GM12878 (cell line): ENCODE measurements around the gene SLC24A4. TPM values are rescaled to one million over a fixed set of nuclear protein-coding genes. Genes with fewer than 3 reads are reported as not detected.

Experiments
- ATAC-seq: fragments of 200-7000 bp; cut with Tn5 transposase; 3 replicates; pipeline ENCODE4 v1.9.1; 2020; ENCODE audit warnings: mild to moderate bottlenecking, moderate library complexity
- BruUV-seq: library from RNA; stranded (reverse); fragments of 400-500 nt; replicated peaks from 2 replicates; lab custom pipeline; 2021; lab: Mats Ljungman, UMichigan
- CTCF ChIA-PET: fragments of 300-600 bp; sonication (Branson Sonifier 250); formaldehyde crosslinking; extraction: SDS; loops from one replicate; lab custom pipeline; 2021; ENCODE audit warnings: inconsistent platforms; lab: Yijun Ruan, JAX
- POLR2A ChIA-PET: fragments of 350-600 bp; formaldehyde crosslinking; extraction: SDS; loops from one replicate; lab custom pipeline; 2021; ENCODE audit warnings: inconsistent platforms; lab: Charles Lee
- RAD21 ChIA-PET: fragments of 300-600 bp; sonication (Branson Sonifier 250); formaldehyde crosslinking; loops from one replicate; lab custom pipeline; 2023; ENCODE audit warnings: antibody characterized with exemption; ENCODE audit not compliant: unreplicated experiment; lab: Charles Lee
- SMC1A ChIA-PET: fragments of 300-600 bp; sonication (Branson Sonifier 250); formaldehyde crosslinking; loops from one replicate; lab custom pipeline; 2023; ENCODE audit not compliant: unreplicated experiment, uncharacterized antibody; lab: Charles Lee
- DNase-seq: peaks from one replicate; pipeline ENCODE4 v3.0.0-alpha.2; 2011; ENCODE audit warnings: low read depth, low spot score
- FAIRE-seq: peaks from 3 replicates; lab custom pipeline; 2011; peaks lifted over from hg19 to GRCh38; lab: Jason Lieb, UNC
- H2AFZ ChIP-seq: 2 replicates; pipeline ENCODE4 v1.6.0; 2011; ENCODE audit warnings: low read depth, low read length, control low read depth; ENCODE audit not compliant: control insufficient read depth
- H3K27ac ChIP-seq: 2 replicates; pipeline ENCODE4 v1.5.1; 2011; ENCODE audit warnings: control low read depth; ENCODE audit not compliant: control insufficient read depth, insufficient read depth
- H3K27me3 ChIP-seq, 2 experiments: replicated peaks in 1 of 2; 2 replicates each; pipeline versions ENCODE4 v1.6.0 to v1.6.1; 2011; ENCODE audit warnings: low read length in 1 of 2; ENCODE audit not compliant: control insufficient read depth in 2 of 2, insufficient read depth in 2 of 2
- H3K36me3 ChIP-seq, 2 experiments: 2 replicates each; pipeline ENCODE4 v1.5.1; 2011; ENCODE audit warnings: low read length in 1 of 2; ENCODE audit not compliant: control insufficient read depth in 2 of 2, insufficient read depth in 2 of 2
- H3K4me1 ChIP-seq: 2 replicates; pipeline ENCODE4 v1.6.1; 2011; ENCODE audit warnings: mild to moderate bottlenecking, low read length, moderate library complexity, mixed read lengths; ENCODE audit not compliant: control insufficient read depth, insufficient read depth
- H3K4me2 ChIP-seq: 2 replicates; pipeline ENCODE4 v1.6.0; 2011; ENCODE audit warnings: control low read depth; ENCODE audit not compliant: control insufficient read depth, insufficient read depth
- H3K4me3 ChIP-seq: fragments of 200-600 bp; sonication (generic); 2 replicates; pipeline ENCODE4 v1.5.1; 2016
- H3K79me2 ChIP-seq: 2 replicates; pipeline ENCODE4 v1.6.0; 2011; ENCODE audit warnings: low read length; ENCODE audit not compliant: control insufficient read depth, insufficient read depth
- H3K9ac ChIP-seq: 2 replicates; pipeline ENCODE4 v1.8.0; 2011; ENCODE audit warnings: low read length, control low read depth, mixed read lengths; ENCODE audit not compliant: control insufficient read depth, insufficient read depth
- H3K9me3 ChIP-seq: replicated peaks from 3 replicates; pipeline ENCODE4 v1.5.1; 2011; ENCODE audit warnings: mild to moderate bottlenecking, low read length; ENCODE audit not compliant: control insufficient read depth, insufficient read depth
- H4K20me1 ChIP-seq: 2 replicates; pipeline ENCODE4 v1.6.0; 2011; ENCODE audit not compliant: control insufficient read depth, insufficient read depth
- ATF7 ChIP-seq: fragments of 450-650 bp; IDR thresholded peaks from 2 replicates; pipeline ENCODE4 v1.6.1; 2016; ENCODE audit warnings: low read depth, mild to moderate bottlenecking
- FOXM1 ChIP-seq: IDR thresholded peaks from 2 replicates; pipeline ENCODE4 v1.6.1; 2012; ENCODE audit warnings: low read depth, mild to moderate bottlenecking, inconsistent platforms, low read length, moderate library complexity
- GABPA ChIP-seq: IDR thresholded peaks from 2 replicates; pipeline ENCODE4 v1.6.1; 2014; ENCODE audit warnings: antibody characterized with exemption, low read depth, mild to moderate bottlenecking, inconsistent platforms
- RAD51 ChIP-seq: fragments of 450-650 bp; IDR thresholded peaks from 2 replicates; pipeline ENCODE4 v1.6.1; 2016; ENCODE audit warnings: moderate library complexity, mild to moderate bottlenecking, inconsistent platforms
- ZNF217 ChIP-seq: fragments of 450-650 bp; IDR thresholded peaks from 2 replicates; pipeline ENCODE4 v1.6.1; 2017; ENCODE audit warnings: antibody characterized with exemption, mild to moderate bottlenecking
- WGBS: methylation state at CpG from one replicate; pipeline ENCODE4 v1.1.6; 2016; ENCODE audit warnings: low lambda C conversion rate; ENCODE audit not compliant: insufficient replicate concordance, insufficient coverage; ENCODE audit errors: missing lambda C conversion rate; 5-methylcytosine and 5-hydroxymethylcytosine counted together
- in situ Hi-C: fragments of 300-500 bp; cut with MboI; formaldehyde crosslinking; loops from 9 replicates; pipeline ENCODE4 v1.14.3; 2018; ENCODE audit warnings: mixed read lengths
- intact Hi-C: fragments of 100-400 bp; cut with micrococcal nuclease; formaldehyde crosslinking; loops from one replicate; pipeline ENCODE4 v1.14.2; 2022; ENCODE audit not compliant: unreplicated experiment
- polyA plus RNA-seq, 11 experiments: library from polyadenylated mRNA; depleted of rRNA in 4 of 11; unstranded in 6 of 11; stranded (reverse) in 5 of 11; fragments of >200 nt; fragmentation: Nextera tagmentation in 4 of 11; fragmentation: Illumina TruSeq in 1 of 11; extraction: Ambion mirVana in 4 of 11; extraction: Trizol in 1 of 11; gene quantifications; 1 replicate in 1 of 11; 2 replicates in 10 of 11; pipeline versions ENCODE4 v1.2.1 to v1.2.3, GENCODE V29; 2011 to 2016; ENCODE audit warnings: inconsistent platforms in 2 of 11, missing spikeins in 2 of 11, low read depth in 1 of 11
- total RNA-seq, 4 experiments: library from RNA; depleted of rRNA in 3 of 4; stranded (reverse); fragments of >200 nt in 3 of 4; fragmentation: Illumina TruSeq in 1 of 4; extraction: Trizol in 1 of 4; gene quantifications; 2 replicates each; pipeline versions ENCODE4 v1.2.1 to v1.2.3, GENCODE V29; 2013 to 2021
- TF ChIP-seq, protein P1 (sequence below): IDR thresholded peaks from 2 replicates; pipeline ENCODE4 v1.6.1; 2011; ENCODE audit warnings: low read depth, low read length, improper control_type of control experiment, borderline replicate concordance
- TF ChIP-seq, protein P2 (sequence below): fragments of 450-650 bp; formaldehyde crosslinking; IDR thresholded peaks from 2 replicates; pipeline ENCODE4 v1.4.0; 2022; ENCODE audit warnings: mild to moderate bottlenecking, moderate library complexity

The SLC24A4 gene
- total and polyA plus RNA-seq, 10 of the 15 experiments (the other 5 are each of a cell fraction or from before 2014, with no cell fraction given) = under 0.01 to 0.46 (median 0.04) TPM; not detected in 5

GRCh38 chr14:92451245-92451644 lies 128.3 kb downstream of the SLC24A4 start (continued):
- TF ChIP-seq RAD51 = no peak
- TF ChIP-seq, protein P1, sequence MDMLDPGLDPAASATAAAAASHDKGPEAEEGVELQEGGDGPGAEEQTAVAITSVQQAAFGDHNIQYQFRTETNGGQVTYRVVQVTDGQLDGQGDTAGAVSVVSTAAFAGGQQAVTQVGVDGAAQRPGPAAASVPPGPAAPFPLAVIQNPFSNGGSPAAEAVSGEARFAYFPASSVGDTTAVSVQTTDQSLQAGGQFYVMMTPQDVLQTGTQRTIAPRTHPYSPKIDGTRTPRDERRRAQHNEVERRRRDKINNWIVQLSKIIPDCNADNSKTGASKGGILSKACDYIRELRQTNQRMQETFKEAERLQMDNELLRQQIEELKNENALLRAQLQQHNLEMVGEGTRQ = no peak
- TF ChIP-seq GABPA = no peak
- no peak for TF ChIP-seq FOXM1
- TF ChIP-seq ZNF217 = no peak

DNA sequence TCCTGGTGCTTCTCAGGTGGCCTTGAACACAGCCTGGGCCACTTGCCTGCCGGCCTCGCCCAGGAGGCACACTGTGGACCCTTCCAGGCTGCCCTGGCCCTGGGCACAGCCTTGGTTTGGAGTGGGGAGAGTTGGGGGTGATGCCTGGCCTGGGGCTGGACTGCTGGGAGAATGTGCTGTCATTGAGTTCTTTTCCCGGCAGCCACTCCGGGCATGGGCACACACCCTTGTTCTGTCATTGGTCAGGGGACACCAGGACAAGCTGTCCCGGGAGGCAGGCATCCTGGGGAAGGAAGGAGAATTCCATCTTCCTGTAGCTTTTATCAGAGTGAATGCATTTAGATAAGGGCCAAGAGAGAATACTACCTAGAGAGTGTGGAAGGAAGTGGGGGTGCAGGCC lies 128.8 kb downstream of the SLC24A4 start:
- Histone ChIP-seq H3K4me2 (no peak overlapping the region), H3K27me3 (no peaks in the 10 kb centered on the region), H2AFZ (no peak overlapping the region), H3K4me1 (peaks cover under 1% of the 10 kb centered on the region; the same call in 1 of the 2 replicates)
- SMC1A ChIA-PET = no interaction called here
- no peak for ATAC-seq
- TF ChIP-seq, protein P2, sequence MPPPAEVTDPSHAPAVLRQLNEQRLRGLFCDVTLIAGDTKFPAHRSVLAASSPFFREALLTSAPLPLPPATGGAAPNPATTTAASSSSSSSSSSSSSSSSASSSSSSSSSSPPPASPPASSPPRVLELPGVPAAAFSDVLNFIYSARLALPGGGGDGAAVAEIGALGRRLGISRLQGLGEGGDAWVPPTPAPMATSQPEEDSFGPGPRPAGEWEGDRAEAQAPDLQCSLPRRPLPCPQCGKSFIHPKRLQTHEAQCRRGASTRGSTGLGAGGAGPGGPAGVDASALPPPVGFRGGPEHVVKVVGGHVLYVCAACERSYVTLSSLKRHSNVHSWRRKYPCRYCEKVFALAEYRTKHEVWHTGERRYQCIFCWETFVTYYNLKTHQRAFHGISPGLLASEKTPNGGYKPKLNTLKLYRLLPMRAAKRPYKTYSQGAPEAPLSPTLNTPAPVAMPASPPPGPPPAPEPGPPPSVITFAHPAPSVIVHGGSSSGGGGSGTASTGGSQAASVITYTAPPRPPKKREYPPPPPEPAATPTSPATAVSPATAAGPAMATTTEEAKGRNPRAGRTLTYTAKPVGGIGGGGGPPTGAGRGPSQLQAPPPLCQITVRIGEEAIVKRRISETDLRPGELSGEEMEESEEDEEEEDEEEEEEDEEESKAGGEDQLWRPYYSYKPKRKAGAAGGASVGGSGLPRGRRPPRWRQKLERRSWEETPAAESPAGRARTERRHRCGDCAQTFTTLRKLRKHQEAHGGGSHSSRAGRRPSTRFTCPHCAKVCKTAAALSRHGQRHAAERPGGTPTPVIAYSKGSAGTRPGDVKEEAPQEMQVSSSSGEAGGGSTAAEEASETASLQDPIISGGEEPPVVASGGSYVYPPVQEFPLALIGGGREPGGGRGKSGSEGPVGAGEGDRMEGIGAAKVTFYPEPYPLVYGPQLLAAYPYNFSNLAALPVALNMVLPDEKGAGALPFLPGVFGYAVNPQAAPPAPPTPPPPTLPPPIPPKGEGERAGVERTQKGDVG = no peak
- no peak for TF ChIP-seq ATF7
- TF ChIP-seq, all 136 proteins: peak for 0
- H3K4me3 ChIP-seq = no peak overlapping the region
- POLR2A ChIA-PET = no interaction called here
- DNase-seq (no peak), FAIRE-seq (no peak)
- no peaks in the 10 kb centered on the region for H3K79me2 ChIP-seq
- no peaks in the 10 kb centered on the region for H4K20me1 ChIP-seq
- intact Hi-C loops (no loop called here), in situ Hi-C loops (no loop called here)
- H3K27ac ChIP-seq = no peak overlapping the region
- 57% methylated on average over 5 of the region's 5 CpGs for WGBS
- no peak overlapping the region for H3K9ac ChIP-seq
- CTCF ChIA-PET = no interaction called here
- no peaks in the 10 kb centered on the region for H3K9me3 ChIP-seq
- H3K36me3 ChIP-seq = no peaks in the 10 kb centered on the region
- BruUV-seq = no TSS peak
- RAD21 ChIA-PET = no interaction called here
